B cell (primary cell): ENCODE data around the gene HIPK2. TPM values are rescaled to one million over a fixed set of nuclear protein-coding genes. Genes with fewer than 3 reads are reported as not detected.

Source experiments
- ATAC-seq: fragments of 200-7000 bp; cut with Tn5 transposase; one replicate; pipeline ENCODE4 v1.10.0; 2021; ENCODE audit warnings: low read depth, mild to moderate bottlenecking, moderate number of reproducible peaks, moderate library complexity
- CTCF ChIA-PET: fragments of 350-600 bp; sonication (Branson Sonifier 250); formaldehyde crosslinking; loops from one replicate; lab custom pipeline; 2021; ENCODE audit warnings: antibody characterized with exemption, inconsistent platforms; lab: Charles Lee
- POLR2A ChIA-PET: fragments of 350-600 bp; sonication (Branson Sonifier 250); formaldehyde crosslinking; loops from one replicate; lab custom pipeline; 2021; ENCODE audit warnings: antibody characterized with exemption; lab: Charles Lee
- DNase-seq: peaks from one replicate; pipeline ENCODE4 v3.0.0; 2013
- H2AFZ ChIP-seq: 2 replicates; pipeline ENCODE4 v1.6.1; 2012; ENCODE audit warnings: mild to moderate bottlenecking, low read depth, low read length; ENCODE audit not compliant: insufficient read depth, poor library complexity, severe bottlenecking
- H3K27ac ChIP-seq, 2 donors: 1 replicate in 1 of 2; 2 replicates in 1 of 2; pipeline ENCODE4 v1.5.1; 2012 to 2013; ENCODE audit warnings: low read length in 2 of 2, mild to moderate bottlenecking in 2 of 2, moderate library complexity in 1 of 2
- H3K27me3 ChIP-seq, 4 experiments: fragments of 200-600 bp in 1 of 4; sonication (generic) in 1 of 4; replicated peaks in 1 of 4; 1 replicate in 2 of 4; 2 replicates in 2 of 4; pipeline versions ENCODE4 v1.6.1 to v1.7.0; 2013 to 2016; ENCODE audit warnings: low read length in 3 of 4, mild to moderate bottlenecking in 2 of 4, mixed read lengths in 1 of 4, moderate library complexity in 1 of 4; ENCODE audit not compliant: insufficient read depth in 4 of 4, control insufficient read depth in 3 of 4; ENCODE audit errors: control extremely low read depth in 1 of 4
- H3K36me3 ChIP-seq, 2 experiments: replicated peaks in 1 of 2; 1 replicate in 1 of 2; 2 replicates in 1 of 2; pipeline versions ENCODE4 v1.6.1 to v1.7.1; 2013; ENCODE audit warnings: low read length in 1 of 2; ENCODE audit not compliant: insufficient read depth in 2 of 2, control insufficient read depth in 1 of 2; ENCODE audit errors: control extremely low read depth in 1 of 2, extremely low read depth in 1 of 2
- H3K4me1 ChIP-seq, 2 donors: fragments of 200-600 bp in 1 of 2; sonication (generic) in 1 of 2; 1 replicate in 1 of 2; 2 replicates in 1 of 2; pipeline versions ENCODE4 v1.5.1 to v1.6.1; 2013 to 2017; ENCODE audit warnings: low read length in 2 of 2; ENCODE audit not compliant: control insufficient read depth in 2 of 2, insufficient read depth in 2 of 2
- H3K4me2 ChIP-seq: replicated peaks from 2 replicates; pipeline ENCODE3; 2012; ENCODE audit warnings: mild to moderate bottlenecking, low read depth, low read length; ENCODE audit not compliant: poor library complexity, severe bottlenecking
- H3K4me3 ChIP-seq, 5 experiments: fragments of 200-600 bp in 1 of 5; sonication (generic) in 1 of 5; 1 replicate in 3 of 5; 2 replicates in 2 of 5; pipeline versions ENCODE4 v1.5.1 to v1.7.0; 2011 to 2016; ENCODE audit warnings: low read length in 4 of 5, mild to moderate bottlenecking in 4 of 5, low read depth in 2 of 5, control low read depth in 1 of 5, moderate library complexity in 1 of 5; ENCODE audit not compliant: insufficient read depth in 1 of 5; ENCODE audit errors: control extremely low read depth in 1 of 5, extremely low read depth in 1 of 5
- H3K79me2 ChIP-seq: fragments of 200-600 bp; sonication (generic); one replicate; pipeline ENCODE4 v1.6.0; 2016; ENCODE audit warnings: low read length; ENCODE audit not compliant: control insufficient read depth, insufficient read depth
- H3K9ac ChIP-seq: fragments of 200-600 bp; sonication (generic); 2 replicates; pipeline ENCODE4 v1.6.1; 2017; ENCODE audit warnings: mild to moderate bottlenecking, low read length, moderate library complexity
- H3K9me3 ChIP-seq, 3 donors: one replicate each; pipeline versions ENCODE4 v1.6.1 to v1.7.1; 2013; ENCODE audit warnings: low read length in 2 of 3; ENCODE audit not compliant: control insufficient read depth in 2 of 3, insufficient read depth in 1 of 3; ENCODE audit errors: control extremely low read depth in 1 of 3
- H4K20me1 ChIP-seq: 2 replicates; pipeline ENCODE4 v1.6.0; 2012; ENCODE audit warnings: mild to moderate bottlenecking, low read length; ENCODE audit not compliant: insufficient read depth, control insufficient read depth, poor library complexity, severe bottlenecking
- H3K27ac Mint-ChIP-seq: one replicate; pipeline ENCODE4 v1.8.0; 2021; ENCODE audit warnings: mixed read lengths
- H3K27me3 Mint-ChIP-seq: one replicate; pipeline ENCODE4 v1.8.0; 2021; ENCODE audit warnings: mixed read lengths
- H3K4me1 Mint-ChIP-seq: one replicate; pipeline ENCODE4 v1.8.0; 2021; ENCODE audit warnings: mixed read lengths
- H3K4me3 Mint-ChIP-seq: one replicate; pipeline ENCODE4 v1.8.0; 2021; ENCODE audit warnings: mixed read lengths
- H3K9me3 Mint-ChIP-seq: one replicate; pipeline ENCODE4 v1.8.0; 2022; ENCODE audit warnings: mixed read lengths; ENCODE audit not compliant: insufficient read depth
- CTCF ChIP-seq: fragments of 200-600 bp; IDR thresholded peaks from one replicate; pipeline ENCODE4 v1.8.0; 2022; ENCODE audit warnings: antibody characterized with exemption, mild to moderate bottlenecking
- EZH2 ChIP-seq: IDR thresholded peaks from 2 replicates; pipeline ENCODE4 v1.6.1; 2012; ENCODE audit warnings: borderline replicate concordance, low read depth, mild to moderate bottlenecking, moderate library complexity, low read length; ENCODE audit not compliant: insufficient read depth, poor library complexity, severe bottlenecking
- WGBS: methylation state at CpG from one replicate; pipeline ENCODE4 v1.1.5; 2013; ENCODE audit warnings: missing lambda C conversion rate; ENCODE audit not compliant: insufficient coverage; 5-methylcytosine and 5-hydroxymethylcytosine counted together
- intact Hi-C: fragments of 100-400 bp; cut with micrococcal nuclease; formaldehyde crosslinking; loops from one replicate; pipeline ENCODE4 v1.10.0; 2022
- polyA plus RNA-seq: library from polyadenylated mRNA; depleted of rRNA; stranded (reverse); fragments of >200 nt; gene quantifications from 2 replicates; pipeline ENCODE4 v1.2.3, GENCODE V29; 2012
- total RNA-seq, 2 donors: library from RNA; stranded (reverse); fragments of 120-200 nt in 1 of 2; gene quantifications; 1 replicate in 1 of 2; 2 replicates in 1 of 2; pipeline versions ENCODE4 v1.2.3 to v1.2.4, GENCODE V29; 2013 to 2022

The HIPK2 gene
- total and polyA plus RNA-seq, 2 donors (not counting 1 experiment from before 2014, with no cell fraction given), result 6.8 to 58.2 TPM

DNA sequence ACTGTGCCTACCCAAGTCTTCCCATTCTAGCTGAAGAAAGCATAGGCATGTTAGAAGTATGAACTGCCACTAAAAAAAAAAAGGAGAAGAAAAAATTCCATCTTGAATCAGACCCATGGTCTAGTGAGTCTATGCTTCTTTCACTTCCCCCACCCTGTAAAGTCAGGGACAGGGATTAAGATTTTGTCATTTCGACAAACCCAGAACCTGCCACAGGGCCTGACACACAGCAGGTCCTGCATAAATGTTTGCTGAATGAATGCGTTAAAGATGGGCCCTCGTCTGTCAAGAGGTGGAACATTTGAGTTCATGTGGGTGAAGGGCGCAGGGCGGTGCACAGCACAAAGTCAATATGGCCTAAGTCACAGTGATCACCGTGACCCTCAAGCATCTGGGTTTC lies 4.9 kb downstream of the HIPK2 start:
- ATAC-seq, result no peak
- no peaks in the 10 kb centered on the region for H3K27me3 Mint-ChIP-seq
- H3K9me3 ChIP-seq, result no peaks in the 10 kb centered on the region
- H3K4me2 ChIP-seq, result peak overlapping the region; percentile 30
- peaks cover 17% of the 10 kb centered on the region for H4K20me1 ChIP-seq
- CTCF ChIA-PET, result interaction anchor here (4.5 kb wide), 1 partner anchor 126 kb away, joined by 26 read pairs; no protein-coding TSS in a partner anchor
- intact Hi-C loops, result loop anchor here (10.0 kb wide), 1 partner anchor 538 kb away; the partner anchor contains the start of gene UBN2
- no peak for TF ChIP-seq EZH2
- no peak for TF ChIP-seq CTCF
- no peak overlapping the region for H3K27ac Mint-ChIP-seq
- H3K4me1 ChIP-seq, result peaks cover 25 to 39% of the 10 kb centered on the region in 2 donors
- 60% methylated on average over 3 of the region's 6 CpGs for WGBS
- DNase-seq, result peak; percentile 27
- no peak overlapping the region for H3K9ac ChIP-seq
- peaks cover 71% of the 10 kb centered on the region for H3K79me2 ChIP-seq
- no peaks in the 10 kb centered on the region for H3K9me3 Mint-ChIP-seq
- POLR2A ChIA-PET, result no interaction called here
- peaks cover 60% of the 10 kb centered on the region for H3K4me1 Mint-ChIP-seq
- no peak overlapping the region for H3K4me3 ChIP-seq
- H3K4me3 Mint-ChIP-seq, result no peak overlapping the region
- H3K27me3 ChIP-seq, result no peaks in the 10 kb centered on the region
- peaks cover 1 to 4% of the 10 kb centered on the region in 2 experiments for H3K36me3 ChIP-seq
- no peak overlapping the region for H2AFZ ChIP-seq
- H3K27ac ChIP-seq, result no peak overlapping the region

DNA sequence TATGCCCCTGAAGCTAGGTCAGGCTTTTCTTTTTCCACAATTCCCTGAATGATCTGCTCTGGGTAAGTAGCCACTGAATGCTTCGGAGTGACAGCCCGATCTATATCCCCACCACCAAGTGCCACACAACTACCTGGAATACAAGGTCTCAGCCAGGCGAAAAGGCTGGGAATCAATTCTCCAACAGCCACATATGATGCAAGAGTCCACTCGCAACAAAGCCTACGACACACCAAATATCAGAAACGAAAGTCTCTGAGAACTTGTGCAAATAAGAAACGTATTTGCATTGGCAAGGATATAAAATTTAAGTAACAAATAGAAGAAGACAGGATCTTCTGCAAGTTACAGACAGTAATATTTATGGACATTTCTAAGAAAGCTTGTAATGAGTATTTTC lies 5.7 kb downstream of the HIPK2 start:
- DNase-seq (no peak), ATAC-seq (no peak)
- peaks cover 67% of the 10 kb centered on the region for H3K4me1 Mint-ChIP-seq
- Histone ChIP-seq H3K27ac (no peak overlapping the region), H3K4me1 (peaks cover 33 to 46% of the 10 kb centered on the region in 2 donors), H3K27me3 (no peaks in the 10 kb centered on the region), H4K20me1 (peaks cover 24% of the 10 kb centered on the region), H3K4me2 (no peak overlapping the region), H2AFZ (no peak overlapping the region), H3K9ac (no peak overlapping the region), H3K79me2 (peaks cover 72% of the 10 kb centered on the region), H3K36me3 (peaks cover 1 to 4% of the 10 kb centered on the region in 2 experiments), H3K9me3 (no peaks in the 10 kb centered on the region), H3K4me3 (no peak overlapping the region)
- WGBS, result 100% methylated on average over 3 of the region's 7 CpGs
- no peak for TF ChIP-seq EZH2
- no peak for TF ChIP-seq CTCF
- ChIA-PET CTCF (interaction anchor here (1.0 to 4.5 kb wide), 3 partner anchors 15 to 125 kb away, joined by 3 to 26 read pairs (median 5); no protein-coding TSS in a partner anchor), POLR2A (no interaction called here)
- H3K9me3 Mint-ChIP-seq, result no peaks in the 10 kb centered on the region
- no peak overlapping the region for H3K4me3 Mint-ChIP-seq
- intact Hi-C loops, result loop anchor here (10.0 kb wide), 1 partner anchor 537 kb away; the partner anchor contains the start of gene UBN2
- H3K27me3 Mint-ChIP-seq, result no peaks in the 10 kb centered on the region
- no peak overlapping the region for H3K27ac Mint-ChIP-seq
